H1 (cell line): ENCODE data around the gene ZBED5. TPM values are rescaled to one million over a fixed set of nuclear protein-coding genes. Genes with fewer than 3 reads are reported as not detected.

ENCODE experiments used
- CTBP2 ChIP-seq: IDR thresholded peaks from 2 replicates; pipeline ENCODE4 v1.7.0; 2011; ENCODE audit warnings: borderline replicate concordance, mild to moderate bottlenecking, moderate library complexity, mixed read lengths, low read length; ENCODE audit not compliant: insufficient read depth, insufficient read length
- JUND ChIP-seq: IDR thresholded peaks from 2 replicates; pipeline ENCODE4 v1.6.1; 2011; ENCODE audit warnings: mild to moderate bottlenecking, improper control_type of control experiment, low read length
- SUZ12 ChIP-seq: fragments of 200-600 bp; sonication (generic); IDR thresholded peaks from 2 replicates; pipeline ENCODE4 v1.6.1; 2012; ENCODE audit warnings: mild to moderate bottlenecking, inconsistent platforms, low read length, moderate library complexity, mixed read lengths
- polyA plus RNA-seq, 7 experiments: library from polyadenylated mRNA; depleted of rRNA in 3 of 7; stranded (reverse) in 5 of 7; unstranded in 2 of 7; fragments of >200 nt in 5 of 7; fragments of 200-250 nt in 2 of 7; gene quantifications; 1 replicate in 5 of 7; 2 replicates in 1 of 7; 4 replicates in 1 of 7; pipeline versions ENCODE4 v1.2.1 to v1.2.3, GENCODE V29; 2011 to 2013; ENCODE audit warnings: missing spikeins in 2 of 7, mixed read lengths in 2 of 7
- total RNA-seq: library from RNA; stranded (reverse); fragmentation: NEBNext Ultra II Directional; extraction: Animal tissue kit (Norgen Biotek cat#: 25700); gene quantifications from 2 replicates; pipeline ENCODE4 v1.2.1, GENCODE V29; 2021

Gene ZBED5
- total and polyA plus RNA-seq, 2 of the 8 experiments (the other 6 are each of a cell fraction or from before 2014, with no cell fraction given): 54.2 to 94.7 TPM

DNA sequence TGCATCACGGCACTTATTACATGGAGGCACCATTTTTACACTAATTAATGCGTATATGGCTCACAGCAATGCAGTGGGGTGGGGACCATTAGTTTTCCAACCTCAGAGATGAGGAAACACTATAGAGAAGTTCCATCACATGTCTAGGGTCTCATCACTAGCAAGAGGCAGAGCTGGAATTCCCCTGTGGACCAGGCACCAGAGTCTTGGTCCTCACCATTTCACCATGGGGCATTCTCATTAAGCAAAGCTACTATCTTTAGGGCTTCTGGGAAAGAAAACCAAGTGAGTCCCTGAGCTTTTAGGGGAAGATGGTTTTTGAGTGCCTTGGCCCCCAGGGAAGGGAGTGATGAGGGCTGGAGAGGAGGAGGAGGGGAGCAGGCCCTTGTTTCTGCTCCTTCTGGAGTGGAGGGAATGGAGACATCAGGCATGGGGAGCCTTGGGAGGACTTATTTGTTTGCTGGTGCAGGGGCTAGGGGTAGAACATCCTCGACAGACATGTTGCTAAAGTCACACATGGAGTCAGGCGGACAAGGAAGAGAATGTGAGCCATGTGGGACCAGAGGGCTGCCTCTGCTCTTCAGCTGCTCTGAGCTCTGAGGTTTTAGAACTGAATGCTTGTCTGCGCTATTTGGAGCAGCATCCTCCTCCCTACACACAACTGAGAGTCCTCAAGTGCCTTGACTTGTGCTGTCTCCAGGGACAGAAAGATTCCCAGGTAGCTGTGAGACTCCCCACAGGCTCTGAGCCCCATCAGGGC, 40.3 kb upstream of the ZBED5 start (continued):
- TF ChIP-seq SUZ12 (no peak), CTBP2 (no peak), JUND (no peak)
